ENCODE results near the gene ANKRD6.
A peak's percentile ranks its signal among the peaks of the same experiment; 100 is the strongest.

The ANKRD6 gene

DNA sequence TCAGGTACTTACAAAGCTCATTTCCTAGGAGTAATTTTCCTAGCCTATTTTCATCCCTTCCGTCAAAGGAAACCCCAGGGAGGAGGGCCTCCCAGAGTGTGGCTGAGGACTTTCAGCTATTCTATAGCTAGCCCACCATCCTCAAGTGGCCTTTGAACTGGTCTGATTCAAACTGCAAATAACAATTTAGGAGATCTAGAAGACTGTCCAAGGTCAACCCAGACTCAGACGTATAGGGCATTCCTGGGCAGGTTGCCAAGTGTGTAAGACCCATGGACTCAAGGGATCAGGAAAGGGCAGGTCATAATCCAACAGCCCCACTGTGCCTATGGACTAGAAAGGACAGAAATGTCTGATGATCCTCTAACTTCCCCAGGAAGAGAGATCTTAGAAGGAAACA lies 18.7 kb upstream of the ANKRD6 start:
- no peak for DNase-seq

DNA sequence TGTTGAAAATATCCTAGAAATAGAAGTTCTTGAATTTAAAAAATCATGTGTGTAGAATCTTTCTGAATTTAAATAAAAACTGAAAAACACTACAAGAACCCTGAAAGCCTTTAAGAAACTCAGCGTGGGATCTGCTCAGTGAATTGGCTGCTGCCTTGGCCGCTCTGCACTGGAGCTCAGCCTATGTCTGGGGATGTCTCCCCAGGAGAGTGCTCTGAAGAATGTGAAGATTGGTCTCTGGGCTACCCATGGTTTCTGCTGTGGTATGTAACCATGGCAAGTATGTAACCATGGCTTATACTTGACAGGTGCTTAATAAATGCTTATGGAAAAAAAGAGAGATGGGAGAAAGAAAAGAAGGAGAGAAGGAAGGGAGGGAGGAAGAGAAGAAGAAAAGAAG lies 17.8 kb upstream of the ANKRD6 start:
- no peak for DNase-seq

DNA sequence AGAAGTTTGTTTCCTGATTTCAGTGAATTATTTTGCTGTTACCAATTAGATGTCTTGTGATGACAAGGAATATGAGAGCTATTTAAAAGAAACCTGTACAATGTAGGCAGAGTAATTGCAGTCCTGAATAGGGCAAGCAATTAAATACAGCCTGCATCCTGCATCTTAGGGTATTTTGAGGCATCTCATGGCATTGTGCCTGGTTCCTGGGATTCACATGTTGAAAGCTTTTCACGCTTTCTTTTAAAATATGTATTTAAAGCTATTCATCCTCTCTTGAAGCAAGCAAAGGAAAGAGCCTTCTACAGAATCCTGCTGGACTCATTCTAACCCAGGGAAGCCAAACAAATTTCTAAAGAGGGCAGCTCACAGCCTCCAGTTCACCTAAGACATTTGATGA lies 16.2 kb upstream of the ANKRD6 start:
- no peak for DNase-seq

DNA sequence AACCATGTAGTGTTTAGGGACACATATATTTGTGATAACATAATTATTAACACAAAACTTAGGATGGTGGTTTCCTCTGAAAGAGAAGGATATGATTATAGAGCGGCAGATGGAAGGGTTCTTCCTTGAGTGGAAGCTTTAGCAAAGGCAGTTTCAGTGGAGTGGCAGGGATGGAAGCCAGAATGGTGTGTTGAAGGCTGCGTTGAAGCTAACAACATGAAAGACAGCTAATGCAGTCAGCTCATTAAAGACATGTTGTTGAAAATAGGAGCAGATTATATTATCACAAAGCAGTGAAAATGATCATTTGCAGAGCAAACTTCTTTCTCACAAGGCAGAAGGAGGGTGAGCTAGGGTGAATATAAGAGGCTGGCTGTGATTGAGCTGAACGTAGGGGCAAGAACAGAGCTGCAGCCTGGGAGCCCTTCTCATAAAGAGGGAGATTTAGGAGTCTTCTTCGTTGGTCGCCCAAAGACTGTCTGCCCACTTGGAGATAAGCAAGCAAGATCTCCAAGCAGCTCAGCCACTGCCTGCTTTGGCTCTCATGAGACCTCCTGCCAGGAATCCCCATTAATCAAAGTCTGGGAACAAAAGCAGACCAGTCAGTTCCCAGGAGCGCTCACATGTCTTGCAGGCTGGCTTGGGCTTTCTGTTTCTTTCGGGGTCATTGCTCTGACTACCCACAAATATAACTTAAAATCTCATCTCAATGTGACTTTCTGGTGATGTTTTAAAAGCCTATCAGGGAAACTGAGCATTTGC lies 2.6 kb upstream of the ANKRD6 start:
- no peak for DNase-seq

DNA sequence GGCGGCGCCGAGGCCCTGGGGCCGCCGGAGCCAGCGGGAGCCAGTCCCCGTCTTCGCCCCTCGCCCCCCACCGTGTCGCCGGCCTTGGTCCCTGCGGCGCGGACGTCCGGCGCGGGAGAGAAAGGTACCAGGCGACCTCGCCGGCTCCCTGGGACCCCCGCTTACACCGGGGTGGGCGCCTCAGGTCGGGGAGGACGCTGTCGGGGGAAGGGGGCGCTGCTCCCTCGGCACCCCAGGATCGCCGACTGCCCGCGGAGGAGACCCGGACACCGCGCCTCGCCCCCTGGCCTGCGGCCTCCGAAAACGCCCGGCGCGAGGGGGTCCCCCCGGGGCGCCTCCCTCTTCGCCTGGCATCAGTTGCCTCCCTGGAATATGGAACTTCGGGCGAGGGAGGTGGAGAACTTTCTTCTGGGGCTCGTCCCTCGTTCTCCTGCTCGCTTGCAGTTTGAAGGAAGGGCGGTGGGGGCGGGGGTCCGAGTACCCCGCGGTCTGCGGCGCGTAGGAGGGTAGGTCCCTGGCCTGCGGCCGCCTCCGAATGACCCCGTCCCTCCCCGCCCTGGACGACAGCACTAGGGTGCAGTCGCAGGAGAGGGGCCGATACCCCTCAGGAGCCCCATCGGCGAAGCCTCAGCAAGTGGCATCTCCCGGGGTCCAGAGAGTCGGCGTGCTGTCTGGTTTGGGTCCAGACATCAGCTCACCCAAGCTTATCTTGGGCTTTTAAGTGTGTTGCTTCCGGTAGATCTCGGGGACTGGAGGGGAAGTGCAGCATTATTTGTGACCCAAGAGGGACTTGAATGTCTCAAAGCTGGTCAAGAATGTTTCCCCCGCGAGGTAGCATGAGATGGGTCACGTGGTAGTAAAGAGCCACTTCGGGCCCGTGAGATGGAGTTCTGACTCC lies 549 bp downstream of the ANKRD6 start:
- DNase-seq, result no peak

DNA sequence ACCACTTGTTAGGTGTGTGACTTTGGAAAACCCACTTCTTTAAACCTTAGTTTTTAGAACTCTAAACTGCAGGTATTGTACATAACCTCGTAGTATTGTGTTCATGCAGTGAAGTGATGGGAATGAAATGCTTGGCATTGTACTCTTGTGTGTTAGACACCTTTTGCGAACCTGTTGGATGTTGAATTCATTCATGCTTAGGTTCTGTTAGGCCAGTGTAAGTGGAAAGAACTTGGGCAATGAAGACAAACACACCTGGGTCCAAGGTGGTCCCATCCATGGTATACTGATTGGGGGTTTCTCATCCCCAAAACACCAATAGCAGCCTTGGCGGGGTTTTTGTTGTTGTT lies 1.2 kb downstream of the ANKRD6 start:
- no peak for DNase-seq

DNA sequence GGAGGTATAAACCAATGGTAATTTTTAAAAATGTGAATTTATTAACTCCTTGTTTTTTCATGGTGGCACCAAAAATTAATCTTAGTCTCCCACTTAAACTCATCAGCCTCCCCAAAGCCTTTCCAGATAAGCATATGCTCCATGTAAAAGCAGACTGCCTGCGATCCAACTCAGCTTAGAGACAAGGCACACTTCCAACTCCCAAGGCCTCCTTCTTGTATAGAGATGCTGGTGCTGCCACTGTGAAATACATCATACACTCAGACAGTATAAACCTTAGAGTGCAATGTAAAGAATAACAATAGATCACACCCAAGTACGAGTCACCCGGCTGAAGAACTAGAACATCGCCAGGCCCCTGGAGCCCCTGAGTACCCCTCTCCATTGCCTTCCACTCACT lies 2.0 kb downstream of the ANKRD6 start:
- DNase-seq, result peak; percentile 6

DNA sequence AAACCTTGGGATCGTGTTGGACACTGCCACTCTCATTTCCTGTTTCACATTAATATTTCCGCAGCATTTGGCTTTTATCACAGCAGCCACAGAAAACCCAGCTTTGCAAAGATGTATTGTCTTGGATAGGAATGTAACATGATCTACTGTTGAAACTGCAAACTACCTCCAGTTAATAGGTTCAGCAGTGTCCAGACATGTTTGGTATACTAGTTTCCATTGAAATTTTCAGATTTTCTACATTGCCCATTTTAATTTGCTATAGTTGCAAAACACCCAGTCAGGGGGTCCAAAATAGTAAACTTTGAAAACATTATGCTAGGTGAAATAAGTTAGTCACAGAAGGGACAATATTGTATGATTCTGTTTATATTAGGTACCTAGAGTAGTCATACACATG lies 3.3 kb downstream of the ANKRD6 start:
- peak; percentile 73 for DNase-seq

DNA sequence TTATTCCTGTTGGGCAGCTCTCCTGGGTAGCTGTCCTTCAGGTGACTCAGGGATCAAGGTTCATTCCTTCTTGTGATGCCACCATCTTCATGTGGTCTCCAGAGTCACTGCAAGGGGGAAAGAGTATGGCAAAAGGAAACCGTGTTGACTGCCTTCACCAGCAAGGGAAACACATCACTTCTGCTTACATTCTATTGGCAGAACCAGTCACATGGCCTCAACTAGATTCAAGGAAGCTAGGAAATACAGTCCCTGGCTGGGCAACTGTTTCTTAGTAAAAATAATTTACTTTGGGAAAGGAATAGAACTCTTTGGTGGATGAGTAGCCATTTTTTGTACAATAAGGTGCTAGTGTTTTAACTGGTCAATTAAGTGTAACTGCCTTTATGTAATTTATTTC lies 5.3 kb downstream of the ANKRD6 start:
- DNase-seq, result no peak

DNA sequence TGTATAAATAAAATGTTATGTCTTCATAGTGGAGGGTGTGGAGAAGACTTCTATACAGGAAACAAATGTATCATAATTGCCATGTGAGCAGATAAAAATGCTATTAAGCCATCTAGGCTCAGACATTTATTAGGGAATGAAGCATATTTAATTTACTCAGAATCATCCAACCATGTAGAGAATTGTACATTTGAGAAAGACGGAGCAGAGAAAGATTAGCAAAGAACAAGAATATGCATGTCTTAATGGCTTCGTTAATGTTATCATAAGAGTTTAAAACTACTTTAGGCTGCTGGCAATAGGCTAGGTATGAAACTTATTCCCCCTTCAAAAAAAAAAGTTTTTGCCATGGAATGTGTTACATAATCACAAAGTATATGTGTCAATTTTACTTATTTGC lies 6.1 kb downstream of the ANKRD6 start:
- no peak for DNase-seq

DNA sequence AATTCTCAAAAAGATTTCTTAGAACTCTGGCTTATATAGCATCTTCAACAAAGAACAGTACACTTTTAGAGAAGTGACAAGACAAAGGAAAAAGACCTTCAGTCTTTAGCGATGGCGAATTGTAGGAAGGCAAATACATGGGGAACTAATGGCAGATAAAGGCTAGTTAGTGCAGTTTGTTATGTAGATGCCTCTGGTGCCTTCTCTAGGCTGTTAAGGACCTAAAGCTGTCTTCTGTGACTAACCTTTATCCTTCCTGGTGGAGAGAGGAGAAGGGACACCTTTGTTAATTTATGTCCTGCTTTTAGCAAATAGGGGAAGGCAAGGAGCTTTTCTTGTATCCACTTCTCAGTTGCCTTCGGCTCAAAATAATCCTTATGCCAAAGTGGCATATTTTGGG lies 7.2 kb downstream of the ANKRD6 start:
- no peak for DNase-seq

DNA sequence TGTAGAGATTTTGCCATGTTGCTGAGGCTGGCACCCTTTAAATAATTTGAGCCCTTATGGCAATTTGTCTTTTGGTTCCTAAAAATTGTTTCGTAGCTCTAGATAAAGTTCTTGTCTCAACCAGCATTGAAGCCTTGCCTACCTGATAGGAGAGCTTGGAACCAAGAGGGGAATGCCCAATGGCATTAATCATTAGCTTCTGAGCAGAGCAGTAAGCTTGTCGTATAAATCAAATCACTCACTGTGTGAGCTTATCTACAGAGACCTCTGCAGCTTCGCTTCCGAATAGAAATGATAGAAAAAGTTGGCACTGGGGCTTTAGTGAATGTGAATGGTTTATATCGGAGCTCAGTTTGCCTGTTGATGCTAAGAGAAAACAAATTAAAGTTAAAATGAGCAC lies 10.7 kb downstream of the ANKRD6 start:
- no peak for DNase-seq

DNA sequence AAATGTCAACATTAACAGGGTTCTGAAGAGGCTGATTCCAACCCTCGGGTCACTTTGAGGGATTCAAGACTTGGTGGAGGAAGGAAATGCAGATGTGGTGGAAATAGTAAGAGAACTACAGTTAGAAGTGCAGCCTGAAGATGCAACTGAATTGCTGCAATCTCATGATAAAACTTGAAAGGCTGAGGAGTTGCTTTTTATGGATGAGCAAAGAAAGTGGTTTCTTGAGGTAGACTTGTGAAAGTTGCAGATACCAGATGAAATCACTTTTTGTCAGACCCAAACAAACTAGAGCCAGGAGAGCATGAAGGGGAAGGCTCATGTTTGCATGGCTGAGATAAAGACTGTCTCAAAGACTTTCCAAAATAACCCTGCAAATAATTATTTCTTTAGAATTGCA lies 16.2 kb downstream of the ANKRD6 start:
- DNase-seq, result no peak

DNA sequence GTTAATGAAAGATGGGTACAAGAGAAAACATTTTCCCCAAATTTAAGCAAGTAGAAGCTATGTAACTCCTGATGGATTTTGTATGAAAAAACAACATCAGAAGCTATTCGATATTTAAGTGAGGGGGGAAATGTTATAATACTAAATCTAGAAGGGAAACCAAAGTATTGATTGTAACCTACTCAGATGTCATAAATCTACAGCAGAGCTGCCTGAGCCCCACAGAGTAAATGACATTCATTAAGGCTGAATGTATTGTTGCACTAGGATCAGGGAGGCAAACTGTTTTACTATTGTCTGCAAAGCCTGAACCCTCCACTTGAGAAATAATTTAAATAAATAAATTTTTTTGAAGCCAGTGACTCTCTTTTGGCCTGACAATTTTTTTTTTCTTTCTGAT lies 19.3 kb downstream of the ANKRD6 start:
- DNase-seq, result no peak

DNA sequence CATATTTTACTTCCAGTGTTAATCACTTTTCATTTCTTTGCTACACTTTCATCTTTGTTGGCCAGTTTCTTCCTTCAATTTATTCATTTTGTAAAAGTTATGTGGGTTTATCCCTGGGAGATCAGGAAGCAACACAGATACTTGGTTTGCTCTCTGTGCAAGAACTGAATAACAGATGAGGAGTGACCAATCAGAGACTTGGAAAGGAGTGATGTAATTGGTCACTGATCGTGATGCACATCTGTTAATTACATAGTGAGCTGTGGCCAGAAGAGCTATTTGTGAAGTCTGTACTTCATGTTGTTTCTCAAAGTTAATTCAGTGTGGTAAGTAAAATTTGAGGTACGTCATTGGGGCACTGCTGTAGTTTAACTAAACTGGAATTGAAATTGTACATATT lies 21.3 kb downstream of the ANKRD6 start:
- DNase-seq, result no peak

DNA sequence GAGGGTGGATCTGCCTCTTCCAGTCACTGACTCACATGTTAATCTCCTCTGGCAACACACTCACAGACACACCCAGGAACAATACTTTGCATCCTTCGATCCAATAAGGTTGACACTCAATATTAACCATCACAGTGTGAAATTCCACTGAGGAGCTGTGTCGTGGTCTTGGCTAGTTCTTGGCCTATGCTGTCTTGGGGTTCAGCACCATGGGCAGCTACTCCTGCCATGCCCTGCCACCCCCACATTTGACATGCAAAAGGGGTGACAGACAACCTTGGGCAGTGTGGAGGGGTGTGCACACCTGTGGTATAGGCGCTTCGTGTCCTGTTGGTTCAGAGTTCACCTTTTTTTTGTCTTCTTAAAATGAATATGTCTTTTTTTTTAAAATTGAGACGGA lies 25.8 kb downstream of the ANKRD6 start:
- DNase-seq, result no peak

DNA sequence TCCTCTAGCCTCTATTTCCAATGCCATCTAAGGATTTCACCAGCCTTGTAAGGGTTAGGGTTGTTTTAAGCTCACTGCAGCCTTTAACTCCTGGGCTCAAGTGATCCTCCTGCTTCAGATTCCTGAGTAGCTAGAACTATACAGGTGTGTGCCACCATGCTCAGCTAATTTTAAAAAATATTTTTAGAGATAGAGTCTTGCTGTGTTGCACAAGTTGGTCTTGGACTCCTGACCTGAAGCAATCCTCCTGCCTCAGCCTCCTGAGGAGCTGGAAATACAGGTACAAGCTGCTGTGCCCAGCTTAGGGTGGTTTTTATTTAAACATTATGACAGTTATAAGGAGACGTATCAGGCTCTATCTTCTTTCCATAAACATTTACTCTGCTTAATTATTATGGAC lies 26.5 kb downstream of the ANKRD6 start:
- DNase-seq, result no peak

DNA sequence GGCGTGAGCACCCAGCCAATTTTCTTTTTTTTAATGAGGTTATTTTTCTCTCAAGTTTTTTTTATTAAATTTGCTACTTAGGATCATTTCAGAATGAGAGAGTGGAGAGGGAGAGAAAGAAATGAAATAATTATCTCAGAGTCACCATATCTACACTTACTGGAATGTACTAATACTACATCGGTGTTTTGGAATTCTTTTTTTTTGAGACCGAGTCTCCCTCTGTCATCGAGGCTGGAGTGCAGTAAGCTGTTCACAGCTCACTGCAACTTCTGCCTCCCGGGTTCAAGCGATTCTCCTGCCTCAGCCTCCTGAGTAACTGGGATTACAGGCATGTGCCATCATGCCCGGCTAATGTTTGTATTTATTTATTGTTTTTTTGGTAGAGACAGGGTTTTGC lies 27.8 kb downstream of the ANKRD6 start:
- DNase-seq, result no peak

DNA sequence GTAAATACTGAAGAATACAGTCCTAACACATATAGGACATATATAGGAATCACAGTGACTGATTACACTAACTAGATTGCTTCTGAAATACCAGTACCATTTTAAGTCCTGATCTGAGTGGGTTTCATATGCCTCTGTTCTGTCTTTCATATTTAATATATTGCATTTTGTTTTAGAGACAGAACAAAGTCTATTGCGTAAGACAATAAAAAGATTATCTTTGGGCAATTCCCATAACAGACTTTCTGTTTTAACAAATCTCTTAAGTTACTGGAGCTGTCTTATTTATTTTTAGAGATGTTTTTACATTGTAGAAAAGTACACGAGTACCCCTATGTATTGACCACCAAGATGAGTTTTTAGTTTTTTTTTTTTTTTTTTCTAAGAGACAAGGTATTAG lies 29.6 kb downstream of the ANKRD6 start:
- no peak for DNase-seq

DNA sequence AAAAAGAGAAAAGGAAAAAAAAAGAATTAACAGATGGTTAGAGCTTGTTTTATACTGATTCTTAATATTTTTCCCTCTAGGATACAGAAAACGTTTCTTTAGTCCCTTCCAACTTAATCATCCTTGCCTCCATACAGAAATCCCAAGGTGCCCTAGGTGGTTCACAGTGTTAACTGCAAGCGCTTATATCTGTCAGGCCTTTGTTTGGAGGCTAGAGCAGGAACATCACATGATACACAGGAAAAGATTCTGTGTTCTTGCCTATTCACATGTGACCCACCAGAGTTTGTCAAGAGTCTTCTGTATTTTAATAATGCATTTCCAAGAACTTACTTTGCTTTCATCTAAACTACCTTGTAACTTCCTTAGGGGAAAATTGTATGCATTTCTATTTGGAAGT lies 31.3 kb downstream of the ANKRD6 start:
- no peak for DNase-seq

DNA sequence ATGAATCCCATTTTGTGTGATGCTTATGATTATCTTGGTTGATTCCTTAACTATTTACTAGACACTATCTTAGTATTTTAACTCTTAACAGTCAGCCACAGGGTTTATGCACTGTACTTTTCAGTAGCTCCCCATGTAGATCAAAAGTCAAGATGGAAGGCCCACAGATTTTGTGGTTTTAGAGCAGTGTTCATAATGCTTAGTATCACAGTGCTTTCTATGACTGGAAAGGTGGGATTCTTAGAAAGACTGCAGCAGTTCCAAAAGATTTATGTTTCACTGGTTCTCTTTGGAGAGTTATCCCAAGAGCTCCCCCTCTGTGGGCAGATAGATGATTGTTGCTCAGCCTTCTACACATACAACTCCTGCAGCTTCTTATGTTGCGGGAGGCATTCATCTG lies 34.5 kb downstream of the ANKRD6 start:
- no peak for DNase-seq

DNA sequence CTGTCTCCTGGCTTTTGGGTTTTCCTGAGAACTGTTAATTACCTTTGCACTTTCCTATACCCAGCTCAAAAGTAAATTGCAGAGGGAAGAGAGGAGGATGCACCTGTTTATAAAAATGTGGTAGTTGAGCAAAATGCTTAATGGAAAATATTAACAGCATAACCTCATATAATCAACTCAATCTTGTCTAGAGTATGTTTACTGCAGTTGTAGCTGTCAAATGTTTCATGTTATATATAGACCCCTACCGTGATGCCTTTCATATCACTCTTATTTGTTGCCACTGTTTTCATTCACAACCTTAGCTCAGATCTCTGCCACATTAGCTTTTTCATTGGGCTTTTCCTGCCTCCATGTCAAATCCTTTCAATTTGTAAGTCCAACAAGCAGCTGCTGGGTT lies 36.0 kb downstream of the ANKRD6 start:
- DNase-seq, result no peak

DNA sequence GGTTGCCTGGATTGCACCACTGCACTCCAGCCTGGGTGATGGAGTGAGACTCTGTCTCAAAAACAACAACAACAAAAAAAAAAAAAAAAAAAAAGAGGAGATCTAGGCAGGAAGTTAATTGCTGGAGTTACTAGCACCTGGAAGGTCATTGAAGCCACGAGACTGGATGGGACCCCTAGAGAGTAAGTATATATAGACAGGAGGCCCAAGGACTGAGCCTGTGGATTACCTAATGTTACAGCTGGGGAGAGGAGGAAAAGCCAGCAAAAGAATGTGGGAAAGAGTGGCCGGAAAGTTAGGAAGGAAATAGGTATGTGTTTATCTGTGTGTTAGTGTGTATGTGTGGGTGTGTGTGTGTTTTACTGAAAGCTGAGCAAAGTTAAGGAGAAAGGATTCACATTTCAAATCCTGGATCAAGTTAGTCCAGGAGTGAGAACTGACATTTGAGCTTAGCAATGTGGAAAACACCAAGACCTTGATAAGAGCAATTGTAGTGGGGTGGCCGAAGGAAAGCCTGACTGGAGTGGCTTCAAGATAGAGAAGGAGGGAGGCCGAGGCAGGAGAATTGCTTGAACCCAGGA lies 38.4 kb downstream of the ANKRD6 start:
- DNase-seq, result no peak

DNA sequence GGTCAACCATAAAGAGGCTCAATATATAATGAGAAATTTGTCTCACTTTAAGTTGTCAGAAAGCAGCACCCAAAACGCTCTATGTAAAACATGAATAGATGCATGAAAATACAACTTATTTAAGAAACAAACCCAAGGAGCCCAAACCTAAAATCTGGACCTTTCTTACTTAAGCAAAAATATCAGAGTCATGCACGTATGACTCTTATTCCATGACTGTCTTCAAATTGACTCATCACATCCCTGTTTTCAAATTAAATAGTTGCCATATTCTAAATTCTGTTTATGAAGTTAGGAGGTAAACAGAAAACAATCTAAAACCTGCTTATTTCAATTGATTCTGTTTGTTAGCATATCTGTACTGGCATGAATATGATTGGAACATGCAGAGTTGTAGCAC lies 42.1 kb downstream of the ANKRD6 start:
- DNase-seq, result no peak
